T1000 (cell line): ENCODE results near the gene TAAR9.
A peak's percentile ranks its signal among the peaks of the same experiment; 100 is the strongest.

Experiments
- DNase-seq: peaks from one replicate; lab custom pipeline; 2025; ENCODE audit warnings: mixed read lengths; lab: John Stamatoyannopoulos, UW

The TAAR9 gene, protein sequence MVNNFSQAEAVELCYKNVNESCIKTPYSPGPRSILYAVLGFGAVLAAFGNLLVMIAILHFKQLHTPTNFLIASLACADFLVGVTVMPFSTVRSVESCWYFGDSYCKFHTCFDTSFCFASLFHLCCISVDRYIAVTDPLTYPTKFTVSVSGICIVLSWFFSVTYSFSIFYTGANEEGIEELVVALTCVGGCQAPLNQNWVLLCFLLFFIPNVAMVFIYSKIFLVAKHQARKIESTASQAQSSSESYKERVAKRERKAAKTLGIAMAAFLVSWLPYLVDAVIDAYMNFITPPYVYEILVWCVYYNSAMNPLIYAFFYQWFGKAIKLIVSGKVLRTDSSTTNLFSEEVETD

DNA sequence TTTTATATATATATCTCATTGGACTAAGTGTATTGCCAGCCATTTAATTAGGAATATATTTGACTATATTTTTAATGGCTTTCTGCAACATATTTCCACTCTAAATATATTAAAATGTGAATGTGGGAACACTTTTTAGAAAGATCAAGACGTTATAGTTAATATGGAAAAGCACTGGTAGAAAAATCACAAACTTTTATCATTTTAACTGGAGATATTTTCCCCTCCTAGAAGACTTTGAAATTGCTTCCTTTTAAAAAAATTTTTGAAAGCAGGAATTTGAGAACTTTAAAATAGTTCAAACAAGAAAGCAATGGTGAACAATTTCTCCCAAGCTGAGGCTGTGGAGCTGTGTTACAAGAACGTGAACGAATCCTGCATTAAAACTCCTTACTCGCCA is at the start of gene TAAR9:
Gene TAAR9, plus strand, starts transcription at position 301 of the 400 bp plus-strand sequence. Its CDS starts 13 bp downstream, at position 314.
- DNase-seq: no peak

DNA sequence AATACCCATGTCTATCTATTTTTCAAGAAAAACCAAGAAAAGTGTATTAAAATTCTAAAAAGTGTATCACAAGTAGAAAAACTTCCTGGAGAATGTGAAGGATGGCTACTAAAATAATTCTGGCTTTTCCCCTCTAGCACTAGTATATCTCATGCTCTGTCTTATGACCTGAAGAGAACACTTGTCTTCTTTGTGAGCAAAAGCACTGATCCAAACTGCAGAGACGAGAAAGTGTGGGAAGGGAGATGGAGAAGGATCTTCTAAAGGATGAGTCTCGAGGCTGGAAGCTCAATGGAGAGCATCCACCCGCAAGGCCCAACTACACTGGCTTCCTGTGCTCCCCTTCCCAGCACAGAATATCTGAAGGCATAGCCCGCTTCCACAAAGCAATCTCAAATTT is 48.7 kb upstream of the TAAR9 start:
- DNase-seq: no peak

DNA sequence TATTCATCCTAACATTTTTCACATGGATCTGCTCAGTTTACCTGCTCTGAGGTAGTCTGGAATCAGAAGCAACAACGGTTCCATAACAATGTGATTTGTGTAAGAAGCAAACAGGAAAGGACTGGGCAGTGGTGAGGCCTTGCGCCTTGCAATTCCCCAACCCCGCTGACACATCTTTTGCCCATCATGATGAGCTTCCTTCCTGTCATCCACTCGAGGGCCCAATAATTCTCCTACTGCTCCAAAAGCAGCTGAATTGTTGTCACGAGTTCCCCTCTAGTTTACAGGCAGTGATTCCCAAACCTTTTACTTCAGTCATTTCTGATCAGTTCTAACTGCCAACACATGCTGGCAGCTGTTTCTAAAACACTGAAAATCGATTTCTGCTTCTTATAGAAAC is 48.1 kb upstream of the TAAR9 start:
- no peak for DNase-seq

DNA sequence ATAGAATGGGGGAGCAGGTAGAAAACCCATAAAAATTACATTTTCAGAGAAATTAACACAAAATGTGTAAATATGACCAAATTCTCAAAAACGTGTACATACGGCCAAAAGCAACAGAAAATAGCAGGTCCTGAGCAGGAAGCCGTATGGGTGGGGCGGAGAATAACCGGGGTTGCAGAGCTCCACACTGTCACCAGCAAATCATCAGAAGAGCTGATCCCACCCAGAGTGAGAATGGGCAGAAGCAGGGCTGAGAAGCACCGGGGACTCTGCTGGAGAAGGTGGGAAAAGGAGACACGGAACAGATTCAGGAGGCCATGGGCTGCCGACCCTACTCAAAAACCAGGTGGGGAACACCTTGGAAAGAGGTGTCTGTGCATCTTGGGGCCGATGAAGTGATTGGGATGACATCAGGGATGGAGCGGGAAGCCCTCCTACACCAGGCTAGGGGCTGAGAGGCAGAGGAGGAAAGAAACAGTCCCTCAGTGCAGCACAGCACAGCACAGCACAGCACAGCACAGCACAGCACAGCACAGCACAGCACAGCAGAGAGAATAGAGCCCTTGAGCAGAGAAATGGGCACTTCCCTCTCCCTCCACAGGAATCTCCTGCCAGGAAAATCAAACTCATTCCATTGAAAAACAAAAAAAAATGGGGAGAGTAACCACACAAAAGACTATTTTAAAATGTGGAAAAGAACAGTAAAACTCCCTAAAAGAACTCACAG is 47.4 kb upstream of the TAAR9 start:
- DNase-seq: no peak

DNA sequence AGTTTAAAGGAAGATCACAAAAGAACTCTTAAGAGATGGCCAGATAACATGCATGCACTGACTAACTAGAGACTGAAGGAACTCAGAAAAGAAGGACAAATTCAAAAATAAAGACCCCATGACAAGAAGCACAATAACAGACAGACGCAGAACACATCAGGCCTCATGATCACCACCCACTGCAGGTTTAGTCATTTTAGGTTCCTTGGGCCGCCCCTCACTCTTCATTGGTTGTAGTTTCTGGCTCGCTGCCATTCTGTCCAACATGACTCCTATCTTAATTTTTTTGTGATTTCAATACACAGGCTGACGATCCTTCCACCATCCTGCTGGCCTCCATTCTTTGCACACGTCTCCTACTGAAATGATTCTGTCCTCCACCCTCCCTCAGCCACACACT is 46.8 kb upstream of the TAAR9 start:
- no peak for DNase-seq

DNA sequence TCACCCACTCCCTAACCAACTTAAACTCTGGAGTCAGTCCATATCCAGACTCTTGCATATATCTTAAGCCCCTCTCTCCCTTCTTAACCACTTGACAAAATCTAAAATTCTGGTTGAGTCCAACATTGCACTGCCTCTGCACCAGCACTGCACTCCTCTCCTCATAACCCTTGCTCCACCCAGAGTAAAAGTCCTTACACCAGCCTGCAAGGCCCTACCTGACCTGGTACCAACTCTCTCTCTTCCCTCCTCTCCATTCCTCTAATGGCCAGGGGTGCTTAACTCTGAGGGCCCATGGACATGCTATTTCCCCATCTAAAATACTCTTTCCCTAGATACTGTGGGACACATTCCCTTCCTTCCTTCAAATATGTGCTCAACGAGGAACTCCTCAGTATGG is 46.2 kb upstream of the TAAR9 start:
- DNase-seq: no peak

DNA sequence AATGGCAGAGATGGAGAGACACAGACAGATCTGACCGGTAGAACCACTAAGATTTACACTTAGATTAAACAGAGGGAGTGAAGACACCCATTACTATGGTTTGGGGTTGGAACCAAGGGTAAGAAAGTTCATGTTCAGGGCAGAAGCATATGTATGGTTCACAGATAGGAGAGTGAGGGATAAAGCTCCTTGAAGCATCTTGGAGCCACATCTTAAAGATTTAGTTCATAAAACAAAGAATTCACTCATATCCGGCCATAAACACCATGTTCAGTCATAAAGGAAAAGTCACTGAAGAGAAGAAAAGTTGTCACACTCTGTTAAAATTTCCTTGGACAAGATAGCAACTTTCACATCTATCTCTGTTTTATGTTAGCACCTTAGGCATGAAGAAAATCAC is 43.1 kb upstream of the TAAR9 start:
- DNase-seq: no peak

DNA sequence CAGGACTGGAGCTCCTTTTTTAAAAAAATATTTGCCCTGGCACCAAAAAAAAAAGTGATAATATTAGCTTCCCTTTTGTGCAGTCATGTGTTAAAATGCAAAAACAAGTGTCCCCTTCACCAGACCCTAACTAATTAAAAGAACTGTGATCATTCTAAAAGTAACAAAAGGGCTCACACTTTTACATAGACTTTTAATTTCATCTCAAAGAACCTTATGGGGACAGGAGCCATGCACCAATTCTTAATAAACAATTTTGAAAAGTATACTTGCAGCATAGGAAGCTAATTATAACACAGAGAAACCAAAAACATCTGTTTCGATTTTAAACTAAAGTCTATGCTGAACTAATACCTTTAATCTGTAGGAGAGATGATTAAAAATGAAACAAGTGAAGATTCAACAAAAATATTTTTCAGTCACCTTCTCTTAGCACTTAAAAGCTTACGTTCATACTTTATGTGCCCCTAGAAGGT is 42.4 kb upstream of the TAAR9 start:
- no peak for DNase-seq

DNA sequence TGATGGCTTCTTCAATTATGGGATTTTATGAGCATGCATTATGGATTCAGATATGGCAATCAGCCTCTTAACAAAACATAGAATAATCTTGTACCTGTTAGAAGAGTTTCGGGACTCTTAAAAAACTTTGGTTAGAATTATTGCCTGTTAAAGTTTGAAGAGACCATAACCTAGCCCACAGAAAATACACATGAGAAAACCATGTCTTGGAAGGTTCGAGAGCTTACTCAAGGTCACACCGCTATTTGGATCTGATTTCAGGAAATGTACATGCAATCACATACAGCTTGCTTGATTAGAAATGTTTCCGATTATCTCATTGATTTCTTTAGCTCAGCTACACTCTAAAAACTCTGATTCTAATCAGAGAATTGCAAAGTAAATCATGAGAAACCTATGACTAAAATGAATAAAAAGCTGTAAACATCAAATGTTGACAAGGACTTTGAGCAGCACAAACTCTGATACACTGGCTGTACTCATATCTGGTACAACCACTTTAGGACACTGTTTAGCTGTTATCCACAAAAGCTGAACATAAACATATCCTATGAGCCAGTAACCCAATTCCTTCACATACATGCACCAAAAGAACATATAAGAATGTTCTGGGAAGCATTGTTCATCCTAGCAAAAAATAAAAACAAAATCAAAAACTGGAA is 41.4 kb upstream of the TAAR9 start:
- no peak for DNase-seq

DNA sequence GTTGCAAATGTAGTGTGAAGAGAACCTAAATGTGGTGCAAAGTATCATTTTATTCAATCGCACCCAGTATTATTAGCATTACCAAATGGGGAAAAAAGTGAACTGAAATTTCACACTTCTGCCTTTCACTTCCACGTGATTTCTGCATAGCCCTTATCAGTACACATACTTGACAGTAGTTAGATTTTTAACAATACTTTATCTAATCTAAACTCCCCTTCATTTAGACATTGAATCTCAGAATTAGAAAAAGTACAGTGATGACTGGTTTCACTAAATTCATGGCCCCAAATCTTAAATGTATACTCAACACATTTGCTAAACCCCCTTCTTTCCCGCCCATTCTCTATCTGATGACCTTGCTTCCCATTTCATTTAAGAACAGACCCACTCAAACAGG is 39.4 kb upstream of the TAAR9 start:
- DNase-seq: no peak

DNA sequence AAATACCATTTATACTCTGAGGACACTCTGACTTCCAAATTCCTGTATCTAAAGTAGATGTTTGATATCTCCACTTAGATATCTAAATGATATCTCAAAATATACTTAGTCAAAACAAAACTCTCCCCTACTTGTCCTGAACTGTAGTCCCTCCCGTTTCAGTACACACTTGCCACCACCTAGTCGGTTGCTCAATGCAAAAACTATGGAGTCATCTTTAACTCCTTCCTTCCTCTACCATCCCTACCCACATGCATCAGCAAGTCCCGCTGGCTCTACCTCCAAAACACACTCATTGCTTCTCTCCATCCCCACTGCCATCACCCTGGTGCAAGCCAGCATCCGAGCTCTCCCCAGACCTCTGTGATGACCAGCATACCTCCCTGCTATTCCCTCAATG is 38.3 kb upstream of the TAAR9 start:
- no peak for DNase-seq

DNA sequence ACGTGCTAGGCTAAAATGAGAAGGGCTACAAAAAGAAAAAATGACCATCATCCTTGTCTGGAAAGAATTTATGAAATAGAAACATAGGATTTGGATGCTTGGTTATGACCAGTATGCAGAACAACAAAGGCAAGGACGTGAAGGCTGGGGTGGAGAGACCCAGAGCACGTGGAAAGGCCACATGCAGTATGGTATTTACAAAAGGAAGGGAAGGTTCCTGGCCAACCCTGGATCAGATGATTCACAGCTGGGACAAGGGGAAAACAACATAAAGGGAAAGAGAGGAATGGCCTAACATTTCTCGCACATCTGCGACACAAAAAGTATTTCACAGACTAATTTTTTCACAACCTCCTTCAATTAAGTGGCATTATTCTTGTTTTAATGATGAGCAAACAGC is 33.3 kb upstream of the TAAR9 start:
- DNase-seq: no peak

DNA sequence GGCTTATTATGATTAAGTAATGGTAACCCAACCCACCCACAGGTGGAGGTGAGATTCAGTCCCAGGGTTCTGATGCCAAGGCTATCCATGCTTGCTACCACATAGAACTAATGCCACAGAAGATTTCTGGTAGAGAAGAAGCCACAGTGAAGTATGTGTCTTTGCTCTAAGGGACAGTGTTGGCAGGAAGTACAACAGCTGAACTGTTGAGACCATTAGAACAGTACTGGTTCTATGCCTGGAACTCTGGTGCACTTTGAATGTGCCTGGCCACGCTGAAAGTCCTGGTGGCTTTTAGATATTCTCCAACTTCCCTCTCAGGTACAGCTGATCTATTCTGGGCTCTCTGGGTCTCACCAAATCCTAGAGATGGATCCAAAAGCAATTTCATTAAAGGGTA is 32.9 kb upstream of the TAAR9 start:
- DNase-seq: no peak

DNA sequence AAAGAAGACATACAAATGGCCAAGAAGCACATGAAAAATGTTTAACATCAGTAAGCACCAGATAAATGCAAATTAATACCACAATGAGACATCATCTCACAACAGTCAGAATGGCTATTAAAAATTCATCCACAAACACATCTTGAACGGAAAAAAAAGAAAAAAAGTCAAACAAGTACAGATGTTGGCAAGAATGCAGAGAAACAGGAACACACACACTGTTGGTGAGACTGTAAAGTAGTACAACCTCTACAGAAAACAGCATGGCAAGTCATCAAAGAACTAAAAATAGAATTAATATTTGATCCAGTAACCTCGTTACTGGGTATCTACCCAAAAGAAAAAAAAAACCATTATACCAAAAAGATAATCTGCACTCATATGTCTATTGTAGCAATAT is 31.6 kb upstream of the TAAR9 start:
- no peak for DNase-seq

DNA sequence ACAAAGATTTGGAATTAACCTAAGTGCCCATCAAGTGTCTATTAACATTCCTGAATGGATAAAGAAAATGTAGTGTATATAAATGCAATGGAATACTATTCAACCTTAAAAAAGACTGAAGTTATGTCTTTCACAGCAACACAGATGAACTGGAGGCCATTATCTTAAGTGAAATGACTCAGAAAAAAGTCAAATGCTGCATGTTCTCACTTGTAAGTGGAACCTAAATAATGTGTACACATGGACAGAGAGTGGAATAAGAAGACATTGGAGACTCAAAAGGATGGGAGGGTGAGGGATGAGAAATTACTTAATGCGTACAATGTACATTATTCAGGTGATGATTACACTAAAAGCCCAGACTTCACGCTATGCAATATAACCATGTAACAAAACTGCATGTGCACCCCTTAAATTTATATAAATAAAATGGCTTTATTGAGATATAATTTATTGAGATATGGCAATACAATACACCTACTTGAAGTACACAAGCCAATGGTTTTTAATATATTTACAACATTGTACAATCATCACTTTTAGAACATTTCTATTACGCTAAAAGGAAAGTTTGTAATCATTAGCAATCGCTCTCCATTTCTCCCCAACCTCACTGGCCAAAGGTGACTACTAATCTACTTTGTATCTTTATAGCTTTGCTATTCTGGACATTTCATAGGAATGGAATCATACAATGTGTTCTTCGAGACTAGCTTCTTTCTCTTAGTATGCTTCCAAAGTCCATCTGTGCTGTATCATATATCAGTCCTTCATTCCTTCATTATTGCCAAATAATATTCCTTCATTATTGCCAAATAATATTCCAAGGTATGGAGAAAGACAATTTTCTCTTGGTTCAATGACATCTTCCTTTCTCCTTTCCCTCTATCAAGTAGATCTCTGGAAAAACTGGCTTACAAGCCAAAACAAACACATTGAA is 30.9 kb upstream of the TAAR9 start:
- DNase-seq: no peak

DNA sequence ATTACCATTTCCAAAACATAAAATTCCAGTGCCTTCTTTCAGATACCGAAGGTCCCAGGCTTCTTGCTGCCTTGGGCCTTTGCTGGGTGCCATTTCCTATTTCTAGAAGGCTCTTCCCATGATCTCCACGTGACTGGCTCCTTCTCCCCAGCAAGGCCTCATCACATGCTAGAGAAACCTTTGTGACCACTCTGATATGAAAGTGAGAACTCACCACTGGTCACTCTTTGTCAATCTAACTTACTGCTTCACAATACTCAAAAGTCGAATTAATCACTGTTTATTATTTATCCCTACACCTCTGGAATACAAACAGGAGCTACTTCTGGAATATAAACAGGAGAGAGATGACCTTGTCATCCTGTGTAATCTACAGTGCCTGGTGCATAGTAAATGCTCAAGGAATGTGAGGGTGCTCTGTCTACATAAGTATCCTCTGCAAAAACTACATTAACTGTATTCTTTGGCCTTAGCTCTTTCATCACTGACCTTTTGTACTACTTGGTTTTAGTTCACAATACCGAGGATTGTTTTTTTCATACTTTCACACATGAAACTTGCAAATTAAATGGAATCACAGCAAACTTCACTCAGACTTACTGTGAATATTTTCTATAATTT is 26.8 kb upstream of the TAAR9 start:
- DNase-seq: no peak

DNA sequence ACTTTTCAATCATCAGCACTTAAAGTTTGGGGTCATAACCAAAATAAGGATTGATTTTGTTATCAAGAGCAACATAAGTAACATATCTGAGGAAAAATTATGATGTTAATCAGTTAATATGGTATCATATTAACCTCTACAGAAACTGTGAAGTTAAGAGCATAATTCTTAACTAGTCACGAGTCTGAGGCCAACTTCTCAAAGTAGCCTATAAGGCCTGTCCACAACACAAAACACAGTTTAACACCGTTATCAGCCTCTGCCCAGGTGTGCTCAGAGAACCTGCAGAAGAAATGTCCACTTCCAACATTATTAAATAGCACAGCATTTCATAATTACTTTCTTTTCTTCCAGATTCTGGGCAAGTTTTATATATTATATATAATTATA is 26.3 kb upstream of the TAAR9 start:
- no peak for DNase-seq

DNA sequence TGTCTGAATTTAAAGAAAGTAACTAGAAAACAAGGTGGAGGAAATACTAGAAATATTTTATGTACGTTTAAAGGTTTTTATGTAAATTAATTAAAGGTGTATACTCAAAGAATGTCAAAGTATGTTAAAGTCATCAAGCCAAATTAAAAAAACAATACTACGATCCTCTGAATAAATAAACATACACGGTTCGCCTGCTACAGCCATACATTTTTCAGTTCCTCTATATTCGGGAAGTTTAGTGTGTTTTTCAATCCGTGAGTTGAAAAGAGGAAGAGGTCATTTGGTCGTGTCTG is 25.8 kb upstream of the TAAR9 start:
- DNase-seq: no peak

DNA sequence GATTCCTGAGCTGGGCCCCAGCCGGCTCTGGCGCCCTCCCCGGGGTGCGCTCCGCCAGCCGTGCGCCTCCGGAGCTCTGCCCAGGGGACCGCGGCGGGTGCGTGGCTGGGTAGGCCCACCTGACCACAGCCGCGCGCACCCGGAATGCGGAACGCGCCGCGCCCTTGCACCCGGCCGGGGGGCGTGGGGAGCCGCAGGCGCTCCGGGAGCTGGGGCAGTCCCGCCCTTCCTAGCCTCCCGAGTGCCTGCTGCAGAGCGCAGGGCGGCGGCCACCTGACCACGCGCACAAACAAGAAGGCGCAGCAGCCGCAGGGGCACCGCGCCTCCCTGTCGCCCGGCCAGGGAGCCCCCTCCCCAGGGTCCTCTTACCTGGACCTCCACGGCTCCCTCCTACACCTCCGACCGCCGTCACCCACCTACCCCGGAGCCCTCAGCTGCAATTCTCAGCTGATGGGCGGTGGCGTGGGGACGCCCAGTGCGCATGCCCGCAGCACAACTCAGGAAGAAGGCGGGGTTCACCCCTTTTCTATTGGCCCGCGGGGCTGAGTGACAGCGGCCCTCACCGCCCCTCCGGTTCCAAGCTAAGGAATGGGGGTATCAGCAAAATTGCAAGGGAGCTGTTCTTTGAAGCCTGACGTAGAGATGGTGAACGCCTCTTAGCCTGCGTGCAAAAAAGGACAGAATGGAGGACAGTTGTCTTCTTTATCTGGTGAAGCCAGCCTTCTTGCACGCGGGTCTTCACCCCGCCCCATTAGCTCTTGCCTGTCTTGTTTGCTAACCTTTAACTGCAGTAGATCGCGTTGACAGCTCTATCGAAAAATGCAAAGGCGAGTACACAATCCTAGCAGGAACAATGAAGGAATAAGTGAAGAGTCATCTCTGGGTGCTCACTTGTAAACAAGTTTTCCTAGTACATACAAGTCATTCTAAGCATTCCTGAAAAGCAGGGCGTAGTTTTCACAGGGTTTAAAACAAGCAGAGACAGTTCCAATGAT is 25.1 kb upstream of the TAAR9 start, which contains the start of gene STX7:
Gene STX7, minus strand, starts transcription at position 479 of the 995 bp plus-strand sequence. CDS start 9,586 bp downstream, outside the sequence.
- DNase-seq: peak; percentile 82

DNA sequence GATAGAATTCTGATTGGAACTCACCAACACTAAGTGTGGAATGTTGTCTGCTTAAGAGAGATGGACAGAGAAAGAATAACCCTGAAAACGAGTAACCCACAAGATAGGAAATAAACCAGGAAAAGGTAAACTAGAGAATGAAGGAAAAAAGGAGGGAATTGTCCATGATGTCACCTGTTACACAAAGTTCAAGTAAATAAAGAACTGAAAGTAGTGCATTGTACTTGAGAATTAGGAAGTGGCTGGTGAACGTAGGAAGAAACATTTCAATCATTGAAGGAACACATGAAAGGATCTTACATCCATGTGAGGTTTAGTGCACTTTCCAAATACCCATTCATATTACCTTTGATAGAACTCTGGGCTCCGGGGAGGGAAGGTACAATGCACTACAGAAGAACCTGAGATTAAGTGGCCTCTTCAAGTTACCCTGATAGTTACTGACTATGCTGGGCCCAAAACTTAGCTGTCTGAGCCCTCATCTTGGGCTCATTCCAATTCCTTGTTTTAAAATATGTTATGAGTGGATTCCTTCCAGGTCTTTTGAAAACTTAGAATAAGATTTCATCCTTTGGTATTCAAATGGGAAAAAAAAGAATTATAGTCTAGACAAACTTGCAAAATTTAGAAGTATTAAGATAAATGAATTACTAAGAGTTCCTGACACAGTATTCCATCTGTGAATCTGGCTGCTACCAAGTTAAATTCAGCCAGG is 24.1 kb upstream of the TAAR9 start:
- DNase-seq: no peak
